ENCODE results near the gene EXOC3L1.

Gene EXOC3L1

GRCh38 chr16:67201411-67202345, 11.7 kb upstream of the EXOC3L1 start:
- H3K4me3 ChIP-seq (ENCODE audit: low read depth, low read length), result no peak overlapping the region
- DNase-seq (ENCODE audit: low read depth), result no peak
- TF ChIP-seq MAX (IDR thresholded peaks at IDR 0.05; ENCODE audit: low read depth, low read length), result no peak
- TF ChIP-seq MYC (IDR thresholded peaks at IDR 0.05; ENCODE audit: low read depth, low read length), result no peak
- TF ChIP-seq CTCF (IDR thresholded peaks at IDR 0.05; ENCODE audit: low read depth, low read length), result no peak
- no peak for TF ChIP-seq POLR2A (IDR thresholded peaks at IDR 0.05; ENCODE audit: extremely low read depth, insufficient read length)

GRCh38 chr16:67200491-67200890, 10.6 kb upstream of the EXOC3L1 start:
- no peak for DNase-seq (ENCODE audit: low read depth)
- TF ChIP-seq MAX (IDR thresholded peaks at IDR 0.05; ENCODE audit: low read depth, low read length) (no peak), CTCF (IDR thresholded peaks at IDR 0.05; ENCODE audit: low read depth, low read length) (no peak), MYC (IDR thresholded peaks at IDR 0.05; ENCODE audit: low read depth, low read length) (no peak), POLR2A (IDR thresholded peaks at IDR 0.05; ENCODE audit: extremely low read depth, insufficient read length) (no peak)
- H3K4me3 ChIP-seq (ENCODE audit: low read depth, low read length), result no peak overlapping the region

- no peak for DNase-seq (ENCODE audit: low read depth)
- no peak overlapping the region for H3K4me3 ChIP-seq (ENCODE audit: low read depth, low read length)
Observed at GRCh38 chr16:67199808-67200198, 9.9 kb upstream of the EXOC3L1 start.

GRCh38 chr16:67199011-67199807, 9.3 kb upstream of the EXOC3L1 start, which contains the start of gene ELMO3:
Gene ELMO3 (plus strand): TSS chr16:67199131. CDS start chr16:67199327, 196 bp downstream.
- TF ChIP-seq CTCF (IDR thresholded peaks at IDR 0.05; ENCODE audit: low read depth, low read length), result no peak
- no peak for TF ChIP-seq POLR2A (IDR thresholded peaks at IDR 0.05; ENCODE audit: extremely low read depth, insufficient read length)
- TF ChIP-seq MAX (IDR thresholded peaks at IDR 0.05; ENCODE audit: low read depth, low read length), result no peak
- no peak for TF ChIP-seq MYC (IDR thresholded peaks at IDR 0.05; ENCODE audit: low read depth, low read length)
- no peak for DNase-seq (ENCODE audit: low read depth)

More at GRCh38 chr16:67199808-67200198, 9.9 kb upstream of the EXOC3L1 start:
- no peak for TF ChIP-seq CTCF (IDR thresholded peaks at IDR 0.05; ENCODE audit: low read depth, low read length)
- TF ChIP-seq MYC (IDR thresholded peaks at IDR 0.05; ENCODE audit: low read depth, low read length), result no peak
- TF ChIP-seq POLR2A (IDR thresholded peaks at IDR 0.05; ENCODE audit: extremely low read depth, insufficient read length), result no peak
- TF ChIP-seq MAX (IDR thresholded peaks at IDR 0.05; ENCODE audit: low read depth, low read length), result no peak

GRCh38 chr16:67198238-67198734, 8.3 kb upstream of the EXOC3L1 start:
- TF ChIP-seq CTCF (IDR thresholded peaks at IDR 0.05; ENCODE audit: low read depth, low read length) (peak; percentile 62), MYC (IDR thresholded peaks at IDR 0.05; ENCODE audit: low read depth, low read length) (no peak)
- no peak overlapping the region for H3K4me3 ChIP-seq (ENCODE audit: low read depth, low read length)
- DNase-seq (ENCODE audit: low read depth), result peak; percentile 48

More at GRCh38 chr16:67199011-67199807, 9.3 kb upstream of the EXOC3L1 start, which contains the start of gene ELMO3:
- H3K4me3 ChIP-seq (ENCODE audit: low read depth, low read length), result no peak within 1 kb of the TSS

All from NB4 (cell line).